Erythroblast (primary cell): ENCODE measurements around the gene DIS3L.

Experiments
- GATA1 ChIP-seq: IDR thresholded peaks from 2 replicates; pipeline ENCODE4 v1.6.1; 2011; ENCODE audit warnings: low read depth, mild to moderate bottlenecking, control low read depth, low read length, moderate library complexity
- POLR2A ChIP-seq: IDR thresholded peaks from 2 replicates; pipeline ENCODE4 v1.6.1; 2011; ENCODE audit warnings: mild to moderate bottlenecking, low read length

- TF ChIP-seq POLR2A: no peak
- no peak for TF ChIP-seq GATA1
These were observed 42.1 kb upstream of the DIS3L start for GRCh38 chr15:66251065-66251789.
